Fibroblast of skin of abdomen (primary cell): ENCODE measurements around the gene ARMC2.
"Not testable (repeated sequence)": the region's sequence is repeated elsewhere in the genome, so short reads cannot be mapped to it uniquely, and the experiment has no call there.

ENCODE experiments used
- DNase-seq: peaks from one replicate; pipeline ENCODE4 v3.0.0-alpha.2; 2013

Gene ARMC2

GRCh38 chr6:108957221-108957620 lies 109.0 kb downstream of the ARMC2 start:
- DNase-seq = no peak

GRCh38 chr6:108958900-108959770 lies 110.9 kb downstream of the ARMC2 start:
- no peak for DNase-seq

DNA sequence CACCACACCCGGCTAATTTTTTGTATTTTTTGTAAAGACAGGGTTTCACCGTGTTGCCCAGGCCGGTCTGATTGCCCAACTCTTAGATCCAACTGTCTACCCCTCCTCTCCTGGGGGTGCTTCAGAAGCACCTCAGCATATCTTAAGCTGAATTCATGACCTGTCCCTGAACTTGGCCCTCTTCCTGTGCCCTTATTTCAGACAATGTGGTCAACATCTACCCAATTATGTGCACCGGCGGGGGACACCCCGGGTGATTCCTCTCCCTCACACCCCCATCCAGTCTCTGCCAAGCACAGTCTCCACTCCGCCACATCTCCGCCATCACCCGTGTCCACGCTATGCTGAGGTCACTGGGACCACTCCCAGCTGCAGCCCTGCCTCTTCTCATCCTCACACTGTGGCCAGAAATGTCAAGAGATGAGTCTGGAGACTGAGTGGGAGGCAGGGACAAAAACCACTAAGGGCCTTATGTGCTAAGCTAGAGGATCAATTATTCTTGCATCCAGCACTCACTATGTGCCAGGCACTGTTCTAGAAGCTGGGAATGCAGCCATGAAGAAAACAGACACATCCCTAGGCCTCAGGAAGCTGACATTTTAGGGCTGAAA lies 111.9 kb downstream of the ARMC2 start:
- no peak for DNase-seq

DNA sequence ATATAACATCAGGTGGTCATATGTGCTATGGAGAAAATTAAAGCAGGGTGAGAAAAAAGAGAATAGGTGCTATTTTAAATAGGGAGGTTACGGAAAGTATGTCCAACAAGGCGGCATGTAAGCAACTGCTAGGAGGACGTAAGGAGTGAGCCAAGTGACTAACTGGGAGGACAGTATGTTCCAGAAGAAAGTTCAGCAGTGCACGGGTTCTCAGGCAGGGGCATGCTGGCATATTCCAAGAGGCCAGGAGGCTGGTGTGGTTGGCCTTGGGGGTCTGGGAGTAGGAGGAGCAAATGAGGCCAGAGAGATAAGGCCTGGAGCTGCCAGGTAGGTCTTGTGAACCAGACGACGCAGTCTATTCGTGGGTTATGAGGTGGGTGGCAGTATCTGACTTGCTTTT lies 112.4 kb downstream of the ARMC2 start:
- DNase-seq = no peak

DNA sequence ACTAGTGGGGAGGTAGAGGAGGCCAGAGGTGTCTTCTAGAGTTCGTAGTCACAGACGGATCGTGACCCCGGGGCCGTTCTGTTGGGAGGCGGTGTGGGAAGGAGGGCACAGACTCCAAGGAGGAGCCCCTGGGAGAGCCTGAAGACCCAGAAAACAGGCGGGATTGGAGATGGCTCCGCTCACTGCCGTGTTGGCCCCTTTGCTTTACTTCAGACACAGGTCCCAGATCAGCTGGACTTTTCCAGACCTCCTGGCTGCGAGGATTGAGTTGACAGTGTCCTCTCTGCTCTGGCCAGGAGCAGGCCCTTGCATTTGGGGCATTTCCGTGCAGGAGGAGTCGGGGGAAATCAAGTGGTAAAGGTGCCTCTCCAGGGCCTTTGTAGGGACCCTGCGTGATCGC lies 112.9 kb downstream of the ARMC2 start:
- no peak for DNase-seq

DNA sequence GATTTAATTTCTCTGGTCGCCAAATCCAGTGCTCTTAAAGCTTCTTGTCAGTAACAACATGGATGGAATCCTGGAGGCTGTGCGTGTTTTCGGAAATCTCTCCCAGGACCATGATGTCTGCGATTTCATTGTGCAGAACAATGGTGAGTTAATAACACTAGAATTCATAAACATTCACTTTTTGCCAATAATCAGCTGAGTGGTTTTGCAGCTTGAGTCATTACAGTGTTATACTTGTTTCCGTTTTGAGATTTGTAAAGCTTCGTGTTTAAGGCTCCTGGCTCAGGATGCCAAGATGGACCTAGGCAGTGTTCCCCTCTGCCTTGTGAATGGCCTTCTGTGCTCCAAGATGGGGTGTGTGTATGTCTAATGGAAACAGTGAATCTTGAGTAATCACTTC lies 113.8 kb downstream of the ARMC2 start:
- peak; percentile 20 for DNase-seq

DNA sequence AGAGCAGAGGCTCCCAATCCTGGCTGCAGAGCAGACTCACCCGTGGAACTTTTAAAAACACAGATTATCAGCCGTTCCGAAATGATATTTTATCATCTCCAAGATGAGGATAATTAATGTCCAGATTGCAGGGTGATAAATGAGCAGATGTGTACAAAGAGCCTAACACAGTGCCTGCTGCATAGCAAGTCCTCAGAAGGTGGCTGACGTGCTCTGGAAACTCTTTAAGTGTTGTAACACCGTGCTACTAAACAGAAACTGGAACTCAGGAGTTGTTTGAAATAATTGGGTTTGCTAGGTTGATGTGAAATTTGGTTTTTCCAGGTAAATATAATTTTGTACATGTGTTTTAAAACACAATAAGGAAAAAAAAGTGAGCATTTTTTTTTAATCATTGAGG lies 118.0 kb downstream of the ARMC2 start:
- DNase-seq = no peak

DNA sequence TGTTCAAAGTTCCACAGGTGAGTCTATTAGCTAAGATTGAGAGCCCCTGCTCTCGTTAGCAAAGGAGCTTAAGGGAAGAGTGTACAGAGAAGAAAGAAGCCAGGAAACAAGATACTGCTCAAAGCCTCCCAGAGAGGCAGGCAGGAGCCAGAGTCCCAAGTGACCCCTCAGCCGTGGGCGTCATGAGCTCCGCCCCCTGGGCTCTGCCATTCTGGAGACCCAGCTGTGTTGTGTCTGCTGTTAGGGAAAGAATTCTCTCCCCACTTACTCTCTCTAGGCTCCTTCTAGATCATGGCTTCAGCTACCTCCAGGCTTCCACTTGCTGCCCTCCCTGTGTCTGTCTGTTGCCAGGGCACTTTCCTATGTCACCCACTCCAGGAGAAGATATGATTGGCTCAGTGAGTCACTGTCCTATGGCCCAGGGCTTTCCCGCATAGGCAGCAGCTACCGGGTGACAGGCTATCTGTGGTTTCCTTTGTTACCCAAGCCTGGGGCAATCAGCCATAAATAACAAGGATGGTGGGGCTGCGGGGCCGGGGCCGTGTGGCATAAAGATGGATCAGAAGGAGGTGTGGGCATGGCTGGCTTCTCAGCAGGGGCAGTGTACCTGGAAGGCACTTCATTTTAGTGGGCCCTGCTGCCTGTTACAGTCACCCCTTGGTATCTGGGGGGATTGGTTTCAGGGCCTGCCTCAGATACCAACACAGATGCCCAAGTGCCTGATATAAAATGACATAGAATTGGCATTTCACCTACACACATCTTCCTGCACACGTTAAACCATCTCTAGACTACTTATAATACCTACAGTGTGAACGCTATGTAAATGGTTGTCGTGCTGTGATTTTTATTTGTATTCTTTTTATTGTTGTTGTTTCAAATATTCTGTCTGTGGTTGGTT lies 118.9 kb downstream of the ARMC2 start:
- no peak for DNase-seq

DNA sequence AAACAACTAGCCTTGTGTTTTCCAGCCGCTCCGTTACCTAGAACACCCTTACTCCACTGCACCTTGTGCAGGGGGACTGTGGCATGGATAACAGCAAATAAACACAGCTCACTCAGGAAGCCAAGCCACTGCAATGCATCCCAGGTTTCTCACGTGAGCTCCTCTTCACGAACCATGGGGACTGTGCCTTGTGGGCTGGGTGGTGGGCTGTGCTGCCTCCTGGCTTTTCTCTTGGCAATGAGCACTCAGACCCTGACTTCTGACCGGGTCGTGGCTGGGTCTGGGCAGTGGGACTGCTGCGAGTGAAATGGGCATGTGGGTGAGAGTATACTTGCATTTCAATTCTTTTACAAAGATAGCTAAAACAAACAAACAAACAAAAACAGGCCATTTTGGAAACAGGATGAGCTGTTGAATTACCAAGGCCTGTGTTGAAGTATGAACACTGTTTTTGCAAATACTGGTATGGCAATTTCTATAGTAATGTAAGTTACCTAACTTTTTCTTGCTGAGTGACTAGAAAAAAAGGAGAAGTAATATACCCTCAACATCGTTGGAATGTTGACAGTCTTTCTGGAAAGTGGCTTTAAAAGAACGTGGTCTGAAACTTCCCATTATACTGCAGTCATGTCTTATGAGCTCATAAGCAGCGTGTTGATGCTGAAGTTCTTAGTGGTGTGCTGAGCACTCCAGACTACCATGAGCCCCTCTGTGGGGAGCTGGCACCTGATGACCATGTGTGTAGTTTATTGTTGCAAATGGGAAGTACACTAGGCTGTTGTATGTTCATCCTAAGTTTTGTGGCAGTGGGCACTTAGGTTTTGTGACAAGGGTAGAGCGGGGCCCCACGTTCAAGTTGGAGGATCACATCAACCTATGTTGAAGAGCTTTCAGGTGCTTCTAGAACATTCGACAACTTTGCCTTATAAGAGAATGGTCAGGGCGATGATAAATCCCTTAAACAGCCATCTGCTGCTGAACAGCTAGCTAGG lies 120.4 kb downstream of the ARMC2 start:
- DNase-seq = no peak

DNA sequence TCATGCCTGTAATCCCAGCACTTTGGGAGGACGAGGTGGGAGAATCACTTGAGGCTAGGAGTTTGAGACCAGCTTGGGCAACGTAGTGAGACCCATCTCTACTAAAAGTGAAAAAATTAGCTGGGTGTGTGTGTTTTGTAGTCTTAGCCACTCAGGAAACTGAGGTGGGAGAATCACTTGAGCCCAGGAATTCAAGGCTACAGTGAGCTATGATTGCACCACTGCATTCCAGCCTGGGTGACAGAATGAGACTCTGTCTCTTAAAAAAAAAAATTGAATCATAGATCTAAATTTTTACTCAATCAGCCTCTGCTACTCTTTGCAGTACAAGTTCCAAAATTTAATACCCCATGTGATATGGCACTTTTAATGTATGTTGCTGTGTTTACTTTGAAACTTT lies 121.6 kb downstream of the ARMC2 start:
- DNase-seq = no peak

DNA sequence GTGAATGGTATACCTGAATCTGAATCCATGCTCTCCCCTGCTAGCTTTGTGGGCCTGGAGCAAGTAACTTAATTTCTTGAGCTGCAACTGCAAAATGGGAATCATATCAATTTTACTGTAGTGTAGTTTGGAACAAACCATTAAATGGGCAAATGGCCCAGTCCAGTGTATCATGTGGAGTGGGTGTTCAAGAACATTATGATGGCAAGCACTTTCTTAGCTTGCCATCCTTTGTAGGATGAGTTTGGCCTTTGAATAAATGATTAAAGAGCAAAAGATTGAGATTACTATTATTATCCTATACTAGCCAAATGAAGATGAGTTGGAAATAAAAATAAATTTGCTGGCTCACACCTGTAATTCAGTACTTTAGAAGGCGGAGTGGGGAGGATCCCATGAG lies 126.0 kb downstream of the ARMC2 start:
- DNase-seq = no peak

- DNase-seq = not testable (repeated sequence)
Measured at GRCh38 chr6:108978638-108979037, 130.4 kb downstream of the ARMC2 start.

GRCh38 chr6:108982154-108983113 lies 134.2 kb downstream of the ARMC2 start:
- DNase-seq = no peak

DNA sequence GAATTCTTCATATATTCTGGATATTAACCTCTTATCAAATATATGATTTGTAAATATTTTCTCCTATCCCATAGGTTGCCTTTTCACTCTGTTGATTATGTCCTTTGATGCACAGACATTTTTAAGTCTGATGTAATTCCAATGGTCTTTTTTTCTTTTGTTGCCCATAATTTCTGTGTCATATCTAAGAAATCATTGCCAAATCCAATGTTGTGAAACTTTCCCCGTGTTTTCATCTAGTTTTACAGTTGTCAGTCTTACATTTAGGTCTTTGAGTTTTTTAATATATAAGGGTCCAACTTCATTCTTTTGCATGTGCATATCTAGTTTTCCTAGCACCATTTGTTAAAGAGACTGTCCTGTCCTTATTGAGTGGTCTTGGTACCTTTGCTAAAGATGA lies 134.9 kb downstream of the ARMC2 start:
- no peak for DNase-seq

- DNase-seq = no peak
Measured at GRCh38 chr6:108985301-108985700, 137.1 kb downstream of the ARMC2 start.

DNA sequence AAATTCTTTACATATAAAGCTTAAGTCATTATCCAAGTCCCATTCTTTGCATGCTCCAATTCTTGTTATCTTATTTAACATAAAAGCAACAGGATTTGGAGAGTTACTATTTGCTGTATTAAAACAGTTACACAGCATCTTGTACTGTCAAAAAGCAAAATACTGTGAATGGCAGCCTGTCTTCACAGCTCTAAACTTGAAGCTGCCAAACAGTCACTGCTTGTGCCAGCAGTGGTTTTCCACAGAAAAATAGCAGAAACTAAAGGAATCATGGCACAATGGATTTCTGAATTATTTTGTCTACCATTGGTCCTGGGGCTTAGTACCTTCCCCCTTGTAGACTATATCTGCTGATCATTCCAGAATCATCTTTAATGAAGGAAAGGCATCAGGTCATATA lies 138.9 kb downstream of the ARMC2 start:
- no peak for DNase-seq

GRCh38 chr6:108988296-108988695 lies 140.1 kb downstream of the ARMC2 start:
- no peak for DNase-seq

- no peak for DNase-seq
Measured at GRCh38 chr6:108988765-108989164, 140.5 kb downstream of the ARMC2 start.

GRCh38 chr6:108989700-108990099 lies 141.5 kb downstream of the ARMC2 start:
- DNase-seq = no peak

DNA sequence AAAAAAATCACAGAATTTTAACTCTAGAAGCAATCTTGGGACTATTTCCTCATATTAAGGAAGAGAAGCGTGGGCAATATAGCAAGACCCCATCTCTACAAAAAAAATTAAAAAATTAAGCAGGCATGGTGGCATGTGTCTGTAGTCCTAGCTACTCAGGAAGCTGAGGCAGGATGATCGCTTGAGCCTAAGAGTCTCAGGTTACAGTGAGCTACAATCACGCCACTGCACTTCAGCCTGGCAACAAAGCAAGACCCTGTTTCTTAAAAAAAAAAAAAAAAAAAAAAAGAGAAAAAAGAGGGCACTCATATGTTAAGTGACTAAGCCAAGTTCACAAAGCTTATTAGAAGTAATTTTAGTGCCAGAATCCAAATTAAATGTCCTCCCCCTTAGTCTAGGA lies 145.7 kb downstream of the ARMC2 start:
- DNase-seq = no peak

- DNase-seq = no peak
Measured at GRCh38 chr6:108995296-108995695, 147.1 kb downstream of the ARMC2 start.
